Measurements from ENCODE around the gene ARFRP1. TPM values are rescaled to one million over a fixed set of nuclear protein-coding genes. Genes with fewer than 3 reads are reported as not detected.

Gene ARFRP1
- total RNA-seq, 1 experiment from 2014 or later = 65.4 TPM

- Mint-ChIP-seq H3K27me3 (ENCODE audit: insufficient read depth, unreplicated experiment) (no peaks in the 10 kb centered on the region), H3K27ac (ENCODE audit: low read depth, unreplicated experiment) (no peak overlapping the region), H3K4me3 (ENCODE audit: unreplicated experiment) (no peak overlapping the region), H3K36me3 (ENCODE audit: insufficient read depth, unreplicated experiment) (peaks cover 29% of the 10 kb centered on the region), H3K9me3 (ENCODE audit: unreplicated experiment) (no peaks in the 10 kb centered on the region), H3K4me1 (ENCODE audit: insufficient read depth, unreplicated experiment) (no peaks in the 10 kb centered on the region)
- CTCF ChIA-PET = interaction anchor here (0.7 to 0.9 kb wide), 2 partner anchors 33 to 127 kb away, joined by 4 read pairs; no protein-coding TSS in a partner anchor
- no peak for DNase-seq (ENCODE audit: unreplicated experiment)
- POLR2A ChIA-PET = interaction anchor here (0.8 to 1.3 kb wide), 2 partner anchors 7 to 24 kb away, joined by 3 read pairs; partner anchors contain the start of gene RTEL1
- intact Hi-C loops (cut with micrococcal nuclease) = no loop called here
- no peak for TF ChIP-seq CTCF (IDR thresholded peaks at IDR 0.05; ENCODE audit: unreplicated experiment)
- no TSS peak for BruUV-seq (replicated peaks)
Observed at GRCh38 chr20:63665708-63666107, 42.1 kb downstream of the ARFRP1 start.

GRCh38 chr20:63664861-63665594 is 42.7 kb downstream of the ARFRP1 start:
- intact Hi-C loops (cut with micrococcal nuclease) = no loop called here
- peaks cover 34% of the 10 kb centered on the region for H3K36me3 Mint-ChIP-seq (ENCODE audit: insufficient read depth, unreplicated experiment)
- peak overlapping the region; percentile 54 for H3K27ac Mint-ChIP-seq (ENCODE audit: low read depth, unreplicated experiment)
- H3K4me3 Mint-ChIP-seq (ENCODE audit: unreplicated experiment) = no peak overlapping the region
- no peak for TF ChIP-seq CTCF (IDR thresholded peaks at IDR 0.05; ENCODE audit: unreplicated experiment)
- no TSS peak for BruUV-seq (replicated peaks)
- no peaks in the 10 kb centered on the region for H3K27me3 Mint-ChIP-seq (ENCODE audit: insufficient read depth, unreplicated experiment)
- no peak for DNase-seq (ENCODE audit: unreplicated experiment)
- POLR2A ChIA-PET = interaction anchor here (0.8 kb wide), 1 partner anchor 23 kb away, joined by 3 read pairs; no protein-coding TSS in a partner anchor
- H3K9me3 Mint-ChIP-seq (ENCODE audit: unreplicated experiment) = no peaks in the 10 kb centered on the region
- H3K4me1 Mint-ChIP-seq (ENCODE audit: insufficient read depth, unreplicated experiment) = no peaks in the 10 kb centered on the region
- CTCF ChIA-PET = no interaction called here

GRCh38 chr20:63664143-63664851 is 43.5 kb downstream of the ARFRP1 start:
- Mint-ChIP-seq H3K36me3 (ENCODE audit: insufficient read depth, unreplicated experiment) (peaks cover 31% of the 10 kb centered on the region), H3K4me1 (ENCODE audit: insufficient read depth, unreplicated experiment) (peaks cover 7% of the 10 kb centered on the region), H3K9me3 (ENCODE audit: unreplicated experiment) (no peaks in the 10 kb centered on the region), H3K27me3 (ENCODE audit: insufficient read depth, unreplicated experiment) (no peaks in the 10 kb centered on the region), H3K4me3 (ENCODE audit: unreplicated experiment) (no peak overlapping the region), H3K27ac (ENCODE audit: low read depth, unreplicated experiment) (no peak overlapping the region)
- intact Hi-C loops (cut with micrococcal nuclease) = no loop called here
- POLR2A ChIA-PET = no interaction called here
- BruUV-seq (replicated peaks) = no TSS peak
- CTCF ChIA-PET = interaction anchor here (0.7 to 0.8 kb wide), 2 partner anchors 79 to 219 kb away, joined by 3 to 4 read pairs; no protein-coding TSS in a partner anchor
- no peak for DNase-seq (ENCODE audit: unreplicated experiment)
- TF ChIP-seq CTCF (IDR thresholded peaks at IDR 0.05; ENCODE audit: unreplicated experiment) = no peak

GRCh38 chr20:63663332-63664066 is 44.3 kb downstream of the ARFRP1 start:
- Mint-ChIP-seq H3K36me3 (ENCODE audit: insufficient read depth, unreplicated experiment) (peaks cover 23% of the 10 kb centered on the region), H3K27ac (ENCODE audit: low read depth, unreplicated experiment) (no peak overlapping the region), H3K9me3 (ENCODE audit: unreplicated experiment) (no peaks in the 10 kb centered on the region), H3K27me3 (ENCODE audit: insufficient read depth, unreplicated experiment) (no peaks in the 10 kb centered on the region), H3K4me1 (ENCODE audit: insufficient read depth, unreplicated experiment) (peaks cover 9% of the 10 kb centered on the region), H3K4me3 (ENCODE audit: unreplicated experiment) (no peak overlapping the region)
- intact Hi-C loops (cut with micrococcal nuclease) = no loop called here
- POLR2A ChIA-PET = interaction anchor here (1.0 kb wide), 1 partner anchor 19 kb away, joined by 3 read pairs; no protein-coding TSS in a partner anchor
- BruUV-seq (replicated peaks) = no TSS peak
- CTCF ChIA-PET = interaction anchor here (0.7 to 0.8 kb wide), 2 partner anchors 80 to 218 kb away, joined by 3 to 4 read pairs; no protein-coding TSS in a partner anchor
- no peak for DNase-seq (ENCODE audit: unreplicated experiment)
- TF ChIP-seq CTCF (IDR thresholded peaks at IDR 0.05; ENCODE audit: unreplicated experiment) = no peak

Measured in MCF 10A (cell line).